PFSK-1 (cell line): Measurements from ENCODE around the gene MARVELD3.

Experiments
- FOXP2 ChIP-seq: optimal IDR thresholded peaks from 2 replicates; pipeline ENCODE3; 2011; ENCODE audit warnings: borderline replicate concordance, control low read depth, inconsistent platforms; ENCODE audit not compliant: insufficient read depth; ENCODE audit errors: extremely low read length, extremely low read depth
- POLR2AphosphoS5 ChIP-seq: IDR thresholded peaks from 2 replicates; pipeline ENCODE4 v1.6.1; 2012; ENCODE audit warnings: low read depth, mild to moderate bottlenecking, control low read depth, low read length, moderate library complexity
- REST ChIP-seq, 2 experiments: IDR thresholded peaks; 2 replicates each; pipeline versions ENCODE4 v1.6.1 to v1.8.0; 2011 to 2012; ENCODE audit warnings: low read depth in 2 of 2, low read length in 2 of 2, control low read depth in 1 of 2, inconsistent platforms in 1 of 2, mild to moderate bottlenecking in 1 of 2, moderate library complexity in 1 of 2; ENCODE audit not compliant: insufficient read depth in 1 of 2
- SIN3A ChIP-seq: IDR thresholded peaks from 2 replicates; pipeline ENCODE4 v1.6.1; 2012; ENCODE audit warnings: mild to moderate bottlenecking, low read length, moderate library complexity, borderline replicate concordance; ENCODE audit not compliant: insufficient read depth
- TAF1 ChIP-seq: IDR thresholded peaks from 2 replicates; pipeline ENCODE4 v1.6.1; 2012; ENCODE audit warnings: low read length, control low read depth, borderline replicate concordance; ENCODE audit not compliant: insufficient read depth

MARVELD3 gene

GRCh38 chr16:71681360-71681759, 55.4 kb downstream of the MARVELD3 start:
- TF ChIP-seq POLR2AphosphoS5 (no peak), REST (IDR thresholded peaks at IDR 0.05; ENCODE audit: insufficient read depth in 1 of 2, low read depth in 2 of 2, low read length in 2 of 2) (no peak), FOXP2 (no peak), SIN3A (no peak), TAF1 (no peak)
